Activated CD4-positive, alpha-beta memory T cell treated with anti-CD3 and anti-CD28 coated beads, Interleukin-2, amount 10 ng/mL, durations not matched to agents 7 days and 5 days (primary cell): Measurements from ENCODE around the gene ERBB4. TPM values are rescaled to one million over a fixed set of nuclear protein-coding genes. Genes with fewer than 3 reads are reported as not detected.
A peak's percentile ranks its signal among the peaks of the same experiment; 100 is the strongest.

ENCODE experiments used
- CTCF ChIA-PET: fragments of 350-600 bp; sonication (Branson Sonifier 250); formaldehyde crosslinking; loops from one replicate; lab custom pipeline; 2021; ENCODE audit warnings: antibody characterized with exemption, inconsistent platforms; lab: Charles Lee
- POLR2A ChIA-PET: fragments of 350-600 bp; sonication (Branson Sonifier 250); formaldehyde crosslinking; loops from one replicate; lab custom pipeline; 2021; ENCODE audit warnings: antibody characterized with exemption; lab: Charles Lee
- DNase-seq: peaks from one replicate; pipeline ENCODE4 v3.0.0-alpha.2; 2020
- H3K27ac Mint-ChIP-seq: one replicate; pipeline ENCODE4 v1.8.0; 2021; ENCODE audit warnings: mild to moderate bottlenecking, mixed read lengths
- H3K27me3 Mint-ChIP-seq: one replicate; pipeline ENCODE4 v1.8.0; 2021; ENCODE audit warnings: mixed read lengths
- H3K36me3 Mint-ChIP-seq: one replicate; pipeline ENCODE4 v1.8.0; 2021; ENCODE audit warnings: low read depth, mixed read lengths
- H3K4me1 Mint-ChIP-seq: one replicate; pipeline ENCODE4 v1.8.0; 2021; ENCODE audit warnings: mixed read lengths
- H3K4me3 Mint-ChIP-seq: one replicate; pipeline ENCODE4 v1.8.0; 2021; ENCODE audit warnings: mild to moderate bottlenecking, mixed read lengths
- H3K9me3 Mint-ChIP-seq: one replicate; pipeline ENCODE4 v1.8.0; 2021; ENCODE audit warnings: mixed read lengths
- total RNA-seq, 2 experiments: library from RNA; stranded (reverse); gene quantifications; one replicate each; pipeline ENCODE4 v1.2.3, GENCODE V29; 2021

ERBB4 gene
- total RNA-seq, 2 experiments from 2014 or later = not detected

- Mint-ChIP-seq H3K27me3 (no peaks in the 10 kb centered on the region), H3K4me1 (no peaks in the 10 kb centered on the region), H3K4me3 (no peak overlapping the region), H3K36me3 (no peaks in the 10 kb centered on the region), H3K27ac (no peak overlapping the region), H3K9me3 (no peaks in the 10 kb centered on the region)
- ChIA-PET CTCF (no interaction called here), POLR2A (no interaction called here)
- DNase-seq = no peak
Observed at GRCh38 chr2:211800001-211800400, 738.6 kb downstream of the ERBB4 start.

GRCh38 chr2:211798868-211799267, 739.7 kb downstream of the ERBB4 start:
- H3K27me3 Mint-ChIP-seq = no peaks in the 10 kb centered on the region
- no peak overlapping the region for H3K27ac Mint-ChIP-seq
- H3K4me3 Mint-ChIP-seq = no peak overlapping the region
- no peaks in the 10 kb centered on the region for H3K36me3 Mint-ChIP-seq
- ChIA-PET CTCF (no interaction called here), POLR2A (no interaction called here)
- no peaks in the 10 kb centered on the region for H3K4me1 Mint-ChIP-seq
- no peaks in the 10 kb centered on the region for H3K9me3 Mint-ChIP-seq
- no peak for DNase-seq

DNA sequence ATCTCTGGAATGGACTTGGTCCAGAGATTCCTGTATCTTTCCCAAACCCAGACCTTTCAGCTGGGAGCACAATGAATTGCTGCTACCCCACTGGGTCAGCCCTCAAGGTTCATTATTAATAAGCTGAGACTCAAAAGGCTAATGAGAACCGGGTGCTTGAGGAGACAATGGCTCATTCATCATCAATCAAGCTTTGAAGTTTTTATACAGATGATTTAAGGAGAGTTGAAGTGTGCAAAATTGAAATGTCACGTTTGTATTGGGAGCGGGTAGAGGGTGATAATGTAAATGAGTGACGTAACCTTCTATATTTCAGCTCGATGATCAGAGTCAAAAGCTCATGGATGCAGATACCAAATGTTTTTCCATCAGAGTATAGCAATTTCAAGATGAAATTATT, 744.9 kb downstream of the ERBB4 start:
- Mint-ChIP-seq H3K27ac (no peak overlapping the region), H3K9me3 (no peaks in the 10 kb centered on the region), H3K4me1 (no peaks in the 10 kb centered on the region), H3K27me3 (no peaks in the 10 kb centered on the region), H3K36me3 (no peaks in the 10 kb centered on the region), H3K4me3 (no peak overlapping the region)
- CTCF ChIA-PET = no interaction called here
- POLR2A ChIA-PET = no interaction called here
- no peak for DNase-seq

- POLR2A ChIA-PET = no interaction called here
- no peaks in the 10 kb centered on the region for H3K27me3 Mint-ChIP-seq
- CTCF ChIA-PET = no interaction called here
Observed at GRCh38 chr2:211789982-211790381, 748.6 kb downstream of the ERBB4 start.

GRCh38 chr2:211766689-211767088, 771.9 kb downstream of the ERBB4 start:
- no peaks in the 10 kb centered on the region for H3K36me3 Mint-ChIP-seq
- DNase-seq = no peak
- no peak overlapping the region for H3K27ac Mint-ChIP-seq
- ChIA-PET CTCF (no interaction called here), POLR2A (no interaction called here)
- H3K4me3 Mint-ChIP-seq = no peak overlapping the region
- no peaks in the 10 kb centered on the region for H3K4me1 Mint-ChIP-seq
- peaks cover 2% of the 10 kb centered on the region for H3K9me3 Mint-ChIP-seq
- H3K27me3 Mint-ChIP-seq = no peaks in the 10 kb centered on the region

More at GRCh38 chr2:211789982-211790381, 748.6 kb downstream of the ERBB4 start:
- Mint-ChIP-seq H3K4me1 (no peaks in the 10 kb centered on the region), H3K27ac (no peak overlapping the region), H3K36me3 (no peaks in the 10 kb centered on the region), H3K9me3 (no peaks in the 10 kb centered on the region), H3K4me3 (no peak overlapping the region)
- no peak for DNase-seq

- Mint-ChIP-seq H3K36me3 (no peaks in the 10 kb centered on the region), H3K4me1 (no peaks in the 10 kb centered on the region), H3K27ac (no peak overlapping the region), H3K9me3 (peaks cover 2% of the 10 kb centered on the region), H3K4me3 (no peak overlapping the region), H3K27me3 (no peaks in the 10 kb centered on the region)
- DNase-seq = no peak
- ChIA-PET POLR2A (no interaction called here), CTCF (no interaction called here)
Observed at GRCh38 chr2:211762479-211762878, 776.1 kb downstream of the ERBB4 start.

- H3K36me3 Mint-ChIP-seq = no peaks in the 10 kb centered on the region
- no peak for DNase-seq
- no peaks in the 10 kb centered on the region for H3K27me3 Mint-ChIP-seq
- POLR2A ChIA-PET = no interaction called here
- peaks cover 2% of the 10 kb centered on the region for H3K9me3 Mint-ChIP-seq
- no peak overlapping the region for H3K27ac Mint-ChIP-seq
- H3K4me3 Mint-ChIP-seq = no peak overlapping the region
- H3K4me1 Mint-ChIP-seq = no peaks in the 10 kb centered on the region
- CTCF ChIA-PET = no interaction called here
Observed at GRCh38 chr2:211760103-211760502, 778.5 kb downstream of the ERBB4 start.

GRCh38 chr2:211756266-211756665, 782.3 kb downstream of the ERBB4 start:
- H3K4me3 Mint-ChIP-seq = no peak overlapping the region
- DNase-seq = no peak
- ChIA-PET CTCF (interaction anchor here (0.9 to 2.1 kb wide), 2 partner anchors 11 to 493 kb away, joined by 3 to 6 read pairs; no protein-coding TSS in a partner anchor), POLR2A (no interaction called here)
- H3K36me3 Mint-ChIP-seq = no peaks in the 10 kb centered on the region
- no peaks in the 10 kb centered on the region for H3K27me3 Mint-ChIP-seq
- H3K27ac Mint-ChIP-seq = no peak overlapping the region
- no peaks in the 10 kb centered on the region for H3K9me3 Mint-ChIP-seq
- H3K4me1 Mint-ChIP-seq = no peaks in the 10 kb centered on the region

DNA sequence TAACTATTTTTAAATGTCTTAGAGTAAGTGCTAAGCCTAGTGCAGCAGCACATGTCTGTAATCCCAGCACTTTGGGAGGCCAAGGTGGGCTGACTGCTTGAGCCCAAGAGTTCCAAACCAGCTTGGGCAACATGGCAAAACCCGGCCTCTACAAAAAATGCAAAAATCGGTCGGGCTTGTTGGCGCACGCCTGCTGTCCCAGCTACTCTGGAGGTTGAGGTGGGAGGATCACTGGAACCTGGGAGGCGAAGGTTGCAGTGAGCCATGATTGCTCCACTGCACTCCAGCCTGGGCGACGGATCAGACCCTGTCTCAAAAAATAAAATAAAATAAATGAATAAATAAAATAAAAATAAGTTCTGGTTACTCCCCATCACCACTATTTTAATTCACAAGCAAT, 783.4 kb downstream of the ERBB4 start:
- H3K27me3 Mint-ChIP-seq = no peaks in the 10 kb centered on the region
- POLR2A ChIA-PET = no interaction called here
- CTCF ChIA-PET = interaction anchor here (0.6 to 2.1 kb wide), 2 partner anchors 8 to 10 kb away, joined by 3 to 6 read pairs; no protein-coding TSS in a partner anchor
- no peak overlapping the region for H3K27ac Mint-ChIP-seq
- H3K36me3 Mint-ChIP-seq = no peaks in the 10 kb centered on the region
- DNase-seq = no peak
- no peak overlapping the region for H3K4me3 Mint-ChIP-seq
- H3K4me1 Mint-ChIP-seq = no peaks in the 10 kb centered on the region
- no peaks in the 10 kb centered on the region for H3K9me3 Mint-ChIP-seq

GRCh38 chr2:211751848-211752247, 786.8 kb downstream of the ERBB4 start:
- H3K36me3 Mint-ChIP-seq = no peaks in the 10 kb centered on the region
- DNase-seq = no peak
- ChIA-PET CTCF (no interaction called here), POLR2A (no interaction called here)
- H3K27ac Mint-ChIP-seq = no peak overlapping the region
- H3K27me3 Mint-ChIP-seq = no peaks in the 10 kb centered on the region
- H3K4me1 Mint-ChIP-seq = no peaks in the 10 kb centered on the region
- no peaks in the 10 kb centered on the region for H3K9me3 Mint-ChIP-seq
- H3K4me3 Mint-ChIP-seq = no peak overlapping the region

GRCh38 chr2:211748339-211748738, 790.3 kb downstream of the ERBB4 start:
- Mint-ChIP-seq H3K36me3 (no peaks in the 10 kb centered on the region), H3K4me1 (no peaks in the 10 kb centered on the region), H3K4me3 (no peak overlapping the region), H3K9me3 (no peaks in the 10 kb centered on the region), H3K27me3 (no peaks in the 10 kb centered on the region), H3K27ac (no peak overlapping the region)
- no peak for DNase-seq
- ChIA-PET CTCF (no interaction called here), POLR2A (no interaction called here)

DNA sequence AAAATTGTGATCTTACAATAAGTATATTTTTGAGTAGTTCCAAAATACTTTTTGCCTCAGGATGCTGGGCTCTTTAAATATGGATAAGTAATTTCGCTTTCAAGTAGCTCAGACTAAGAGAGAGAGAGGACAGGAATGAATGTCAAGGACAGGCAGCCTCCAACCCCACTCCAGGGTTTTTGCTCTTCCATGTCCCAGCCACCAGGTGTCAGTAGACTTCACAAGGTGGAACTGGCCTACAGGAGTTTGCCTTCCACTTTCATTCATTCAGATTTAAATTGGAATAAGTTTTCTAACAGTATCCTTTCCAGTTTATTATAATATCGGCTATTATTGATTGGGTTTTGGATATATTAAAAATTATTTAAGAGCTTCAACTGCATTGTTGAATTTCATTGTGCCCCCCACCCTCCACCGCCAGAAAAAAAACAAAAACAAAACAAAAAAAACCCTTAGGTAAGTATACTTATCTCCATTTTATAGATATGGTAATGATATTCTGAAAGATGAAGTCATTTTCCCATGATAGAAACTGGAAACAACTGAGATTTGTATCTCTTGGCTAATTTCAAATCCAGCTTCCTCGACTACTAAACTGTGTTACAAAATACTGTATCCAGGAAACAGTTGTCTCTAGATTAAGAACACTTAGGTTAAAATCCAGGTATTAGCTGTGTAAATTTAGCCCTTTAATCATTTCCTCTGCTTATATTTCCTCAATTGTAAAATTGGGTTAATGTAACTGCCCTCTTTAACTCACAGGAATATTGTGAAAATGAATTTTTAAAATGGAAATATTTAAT, 793.1 kb downstream of the ERBB4 start:
- Mint-ChIP-seq H3K9me3 (no peaks in the 10 kb centered on the region), H3K27ac (no peak overlapping the region), H3K27me3 (no peaks in the 10 kb centered on the region), H3K4me1 (no peaks in the 10 kb centered on the region), H3K36me3 (no peaks in the 10 kb centered on the region), H3K4me3 (no peak overlapping the region)
- peak; percentile 28 for DNase-seq
- ChIA-PET CTCF (interaction anchor here (0.6 to 3.2 kb wide), 8 partner anchors 11 to 828 kb away, joined by 3 to 22 read pairs (median 4); no protein-coding TSS in a partner anchor), POLR2A (no interaction called here)

DNA sequence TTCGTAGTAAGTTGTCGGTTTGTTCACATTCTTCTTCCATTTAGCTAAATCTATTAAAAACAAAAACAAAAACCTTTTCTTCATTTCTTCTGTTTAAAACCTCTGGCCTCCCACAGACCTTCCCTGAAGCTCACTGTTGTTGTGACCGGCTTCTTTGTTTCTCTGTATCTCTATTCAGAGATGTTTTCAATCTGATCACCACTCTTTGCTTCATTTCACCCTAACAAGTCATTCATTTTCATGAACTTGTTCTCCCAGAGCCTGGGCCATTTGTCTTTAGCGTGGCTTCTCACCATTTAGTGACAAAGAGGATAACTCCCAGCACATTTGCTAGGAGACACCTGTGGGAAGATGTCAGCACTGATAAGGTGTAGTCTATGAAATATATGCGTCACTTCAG, 794.2 kb downstream of the ERBB4 start:
- no peak for DNase-seq
- Mint-ChIP-seq H3K27ac (no peak overlapping the region), H3K36me3 (no peaks in the 10 kb centered on the region), H3K4me3 (no peak overlapping the region), H3K4me1 (no peaks in the 10 kb centered on the region), H3K27me3 (no peaks in the 10 kb centered on the region), H3K9me3 (no peaks in the 10 kb centered on the region)
- CTCF ChIA-PET = interaction anchor here (1.2 to 3.2 kb wide), 3 partner anchors 12 to 823 kb away, joined by 3 to 22 read pairs (median 6); no protein-coding TSS in a partner anchor
- POLR2A ChIA-PET = no interaction called here

DNA sequence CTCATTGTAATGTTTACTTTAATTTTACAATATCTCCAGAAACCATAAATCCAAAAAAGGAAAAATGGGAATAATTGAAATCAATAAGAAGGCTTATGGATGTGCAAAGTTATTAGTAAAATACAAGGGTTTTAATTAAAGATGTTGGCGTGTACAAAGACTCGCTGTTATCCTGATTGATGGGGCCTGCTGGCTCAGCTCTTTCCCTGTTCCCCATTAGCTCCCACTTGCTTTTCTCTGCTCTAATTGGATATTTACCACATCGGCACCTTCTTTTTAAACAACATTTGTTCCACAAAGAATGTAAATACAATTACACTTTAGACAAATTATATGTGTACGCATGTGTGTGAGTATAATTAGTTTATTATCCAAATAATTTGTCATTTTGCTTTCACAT, 796.6 kb downstream of the ERBB4 start:
- Mint-ChIP-seq H3K27ac (no peak overlapping the region), H3K4me3 (no peak overlapping the region), H3K27me3 (no peaks in the 10 kb centered on the region), H3K4me1 (no peaks in the 10 kb centered on the region), H3K9me3 (no peaks in the 10 kb centered on the region), H3K36me3 (no peaks in the 10 kb centered on the region)
- no peak for DNase-seq
- ChIA-PET POLR2A (no interaction called here), CTCF (no interaction called here)
